ENCODE results near the gene ITPR1. TPM values are rescaled to one million over a fixed set of nuclear protein-coding genes. Genes with fewer than 3 reads are reported as not detected.

The ITPR1 gene
- total and polyA plus RNA-seq, 5 donors from 2014 or later, result 6.9 to 97.5 (median 9.5) TPM

DNA sequence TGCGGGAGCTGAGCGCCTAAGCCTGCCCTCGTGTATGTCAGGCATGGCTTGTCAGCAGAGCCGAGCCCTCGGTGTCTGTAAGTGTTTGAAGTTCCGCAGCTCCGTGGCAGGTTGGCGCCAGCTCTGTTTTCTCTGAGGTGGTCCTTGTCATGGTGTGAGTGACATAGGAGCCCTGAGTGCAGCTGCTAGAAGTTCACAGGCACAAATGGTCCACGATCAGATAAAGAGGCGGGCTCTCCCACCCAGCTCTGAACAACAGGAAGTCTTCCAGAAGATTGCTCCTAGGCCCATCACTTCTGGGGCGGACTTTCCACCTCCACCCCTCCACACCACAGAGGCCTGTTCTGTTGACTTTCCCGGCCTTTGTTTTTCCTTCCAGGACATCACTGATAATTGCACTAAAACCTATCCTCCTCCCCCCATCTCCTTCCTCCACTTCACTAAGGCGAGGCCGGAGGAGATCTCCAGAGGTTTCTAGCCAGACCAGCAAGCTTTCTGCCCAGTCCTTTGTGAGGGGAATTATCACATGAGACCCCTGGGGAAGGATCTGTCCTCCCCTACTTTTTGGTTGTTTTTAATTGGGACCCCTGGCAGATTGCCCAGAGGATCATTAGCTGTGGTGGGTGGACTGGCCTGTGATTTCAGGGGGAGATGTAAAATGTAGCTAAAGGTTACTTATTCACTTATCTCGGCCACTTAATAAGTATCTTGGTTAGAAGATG, 19.9 kb downstream of the ITPR1 start:
- no peaks in the 10 kb centered on the region for H3K27me3 Mint-ChIP-seq
- H3K27ac ChIP-seq (ENCODE audit: insufficient read depth, low read length, poor library complexity, severe bottlenecking), result no peak overlapping the region
- ATAC-seq (ENCODE audit: low read depth in 2 of 2) (no peak), DNase-seq (no peak)
- no peaks in the 10 kb centered on the region for H3K27me3 ChIP-seq (ENCODE audit: control insufficient read depth, insufficient read depth, low read length)
- H3K27ac Mint-ChIP-seq, result peak overlapping the region in 2 of 3 donors; percentile 42 to 61
- peaks cover 11% of the 10 kb centered on the region for H3K4me1 ChIP-seq (ENCODE audit: control insufficient read depth, insufficient read depth, low read length, poor library complexity, severe bottlenecking)
- no peak overlapping the region for H3K4me3 Mint-ChIP-seq
- H3K4me1 Mint-ChIP-seq, result peaks cover 5 to 38% (median 23%) of the 10 kb centered on the region in 4 donors
- no peaks in the 10 kb centered on the region for H3K36me3 ChIP-seq (ENCODE audit: control insufficient read depth, insufficient read depth, low read length)
- no peaks in the 10 kb centered on the region for H3K9me3 Mint-ChIP-seq
- no peaks in the 10 kb centered on the region for H3K9me3 ChIP-seq (ENCODE audit: control insufficient read depth in 2 of 2, low read length in 2 of 2)
- H3K4me3 ChIP-seq (ENCODE audit: low read depth, low read length), result no peak overlapping the region
- H3K36me3 Mint-ChIP-seq, result peaks cover 14% of the 10 kb centered on the region

DNA sequence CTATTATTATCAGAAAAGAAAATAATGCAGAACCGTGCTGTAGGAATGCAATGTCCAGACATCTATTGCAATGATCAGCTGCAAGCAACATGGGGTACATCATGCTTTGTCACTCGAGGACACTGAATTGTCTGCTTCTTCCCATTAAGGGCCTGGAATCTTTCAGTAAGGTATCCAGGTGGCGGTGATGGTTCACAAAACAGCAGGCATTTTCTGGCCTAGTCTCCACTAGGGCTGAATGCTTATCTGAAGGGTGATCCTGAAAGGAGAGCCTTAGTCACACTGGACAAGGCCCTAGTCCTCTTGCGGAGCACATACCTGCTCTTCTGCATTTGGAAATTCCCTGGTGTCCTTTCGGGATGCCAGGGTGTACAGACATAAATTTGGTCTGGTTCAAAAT, 21.2 kb downstream of the ITPR1 start:
- H3K9me3 ChIP-seq (ENCODE audit: control insufficient read depth in 2 of 2, low read length in 2 of 2), result no peaks in the 10 kb centered on the region
- no peaks in the 10 kb centered on the region for H3K36me3 ChIP-seq (ENCODE audit: control insufficient read depth, insufficient read depth, low read length)
- no peak for DNase-seq
- peaks cover 23% of the 10 kb centered on the region for H3K4me1 ChIP-seq (ENCODE audit: control insufficient read depth, insufficient read depth, low read length, poor library complexity, severe bottlenecking)
- H3K27me3 Mint-ChIP-seq, result no peaks in the 10 kb centered on the region
- peak overlapping the region in 1 of 3 donors; percentile 56 for H3K27ac Mint-ChIP-seq
- no peak for ATAC-seq (ENCODE audit: low read depth in 2 of 2)
- H3K27ac ChIP-seq (ENCODE audit: insufficient read depth, low read length, poor library complexity, severe bottlenecking), result no peak overlapping the region
- H3K4me1 Mint-ChIP-seq, result peaks cover 10 to 45% (median 31%) of the 10 kb centered on the region in 4 donors
- no peaks in the 10 kb centered on the region for H3K27me3 ChIP-seq (ENCODE audit: control insufficient read depth, insufficient read depth, low read length)
- no peaks in the 10 kb centered on the region for H3K9me3 Mint-ChIP-seq
- H3K4me3 ChIP-seq (ENCODE audit: low read depth, low read length), result no peak overlapping the region
- H3K4me3 Mint-ChIP-seq, result no peak overlapping the region
- H3K36me3 Mint-ChIP-seq, result peaks cover 9% of the 10 kb centered on the region

DNA sequence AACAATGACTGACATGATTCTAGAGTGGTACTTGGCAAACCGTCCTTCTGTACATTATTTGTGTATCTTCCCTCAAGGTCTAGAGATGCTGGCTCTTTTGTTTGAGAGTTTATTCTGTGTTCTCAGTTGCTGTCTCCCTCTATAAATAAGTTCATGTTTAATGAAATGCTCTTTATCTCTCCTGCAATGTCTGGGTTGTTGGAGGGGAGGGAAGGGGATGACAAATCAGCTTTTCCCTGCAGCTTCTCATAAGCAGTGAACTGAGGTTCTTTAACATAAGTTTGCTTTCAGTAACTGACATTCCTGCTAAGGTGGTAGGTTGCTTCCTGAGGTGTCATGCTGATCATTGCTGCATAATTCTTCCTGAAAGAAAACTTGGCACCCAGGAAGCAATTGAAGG, 21.8 kb downstream of the ITPR1 start:
- Mint-ChIP-seq H3K4me1 (peaks cover 10 to 48% (median 30%) of the 10 kb centered on the region in 4 donors), H3K4me3 (no peak overlapping the region), H3K27me3 (no peaks in the 10 kb centered on the region), H3K27ac (peak overlapping the region in 1 of 3 donors; percentile 52), H3K36me3 (peaks cover 6% of the 10 kb centered on the region), H3K9me3 (no peaks in the 10 kb centered on the region)
- peaks cover 26% of the 10 kb centered on the region for H3K4me1 ChIP-seq (ENCODE audit: control insufficient read depth, insufficient read depth, low read length, poor library complexity, severe bottlenecking)
- no peaks in the 10 kb centered on the region for H3K27me3 ChIP-seq (ENCODE audit: control insufficient read depth, insufficient read depth, low read length)
- no peaks in the 10 kb centered on the region for H3K9me3 ChIP-seq (ENCODE audit: control insufficient read depth in 2 of 2, low read length in 2 of 2)
- no peak overlapping the region for H3K4me3 ChIP-seq (ENCODE audit: low read depth, low read length)
- no peak overlapping the region for H3K27ac ChIP-seq (ENCODE audit: insufficient read depth, low read length, poor library complexity, severe bottlenecking)
- no peak for ATAC-seq (ENCODE audit: low read depth in 2 of 2)
- no peaks in the 10 kb centered on the region for H3K36me3 ChIP-seq (ENCODE audit: control insufficient read depth, insufficient read depth, low read length)
- DNase-seq, result no peak

DNA sequence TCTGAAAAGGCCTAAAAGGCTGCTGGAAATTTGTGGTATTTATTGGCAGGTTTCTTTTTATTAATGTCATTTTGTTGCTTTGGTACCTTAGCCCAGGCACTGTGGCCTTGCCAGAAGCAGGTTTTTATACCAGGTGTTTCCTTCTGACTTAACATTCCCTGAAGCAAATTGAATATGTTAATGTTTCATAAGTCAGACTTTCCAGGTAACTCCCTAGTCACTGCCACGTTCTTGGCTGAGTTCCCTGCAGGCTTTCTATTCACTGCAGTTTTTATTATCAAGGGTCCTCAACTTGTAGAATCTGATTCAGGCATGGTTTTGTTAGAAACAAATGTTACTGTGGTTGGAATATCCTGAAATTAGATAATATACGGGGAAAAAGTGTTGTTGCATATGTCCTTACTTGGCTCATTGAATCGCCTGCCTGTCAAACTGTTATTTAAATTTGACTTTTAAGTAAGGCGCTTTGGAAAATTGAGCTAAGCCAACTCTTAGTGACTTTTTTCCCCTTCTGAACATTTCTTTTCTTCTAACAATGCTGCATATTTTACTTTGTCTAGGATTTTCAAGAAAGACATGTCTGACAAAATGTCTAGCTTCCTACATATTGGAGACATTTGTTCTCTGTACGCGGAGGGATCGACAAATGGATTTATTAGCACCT, 22.9 kb downstream of the ITPR1 start:
- Histone ChIP-seq H3K36me3 (ENCODE audit: control insufficient read depth, insufficient read depth, low read length) (no peaks in the 10 kb centered on the region), H3K27me3 (ENCODE audit: control insufficient read depth, insufficient read depth, low read length) (no peaks in the 10 kb centered on the region), H3K4me3 (ENCODE audit: low read depth, low read length) (no peak overlapping the region), H3K4me1 (ENCODE audit: control insufficient read depth, insufficient read depth, low read length, poor library complexity, severe bottlenecking) (peaks cover 26% of the 10 kb centered on the region), H3K27ac (ENCODE audit: insufficient read depth, low read length, poor library complexity, severe bottlenecking) (no peak overlapping the region), H3K9me3 (ENCODE audit: control insufficient read depth in 2 of 2, low read length in 2 of 2) (no peaks in the 10 kb centered on the region)
- peaks cover 15 to 53% (median 30%) of the 10 kb centered on the region in 4 donors for H3K4me1 Mint-ChIP-seq
- H3K27ac Mint-ChIP-seq, result no peak overlapping the region
- no peak for ATAC-seq (ENCODE audit: low read depth in 2 of 2)
- H3K27me3 Mint-ChIP-seq, result no peaks in the 10 kb centered on the region
- no peaks in the 10 kb centered on the region for H3K36me3 Mint-ChIP-seq
- H3K4me3 Mint-ChIP-seq, result no peak overlapping the region
- H3K9me3 Mint-ChIP-seq, result no peaks in the 10 kb centered on the region
- no peak for DNase-seq

DNA sequence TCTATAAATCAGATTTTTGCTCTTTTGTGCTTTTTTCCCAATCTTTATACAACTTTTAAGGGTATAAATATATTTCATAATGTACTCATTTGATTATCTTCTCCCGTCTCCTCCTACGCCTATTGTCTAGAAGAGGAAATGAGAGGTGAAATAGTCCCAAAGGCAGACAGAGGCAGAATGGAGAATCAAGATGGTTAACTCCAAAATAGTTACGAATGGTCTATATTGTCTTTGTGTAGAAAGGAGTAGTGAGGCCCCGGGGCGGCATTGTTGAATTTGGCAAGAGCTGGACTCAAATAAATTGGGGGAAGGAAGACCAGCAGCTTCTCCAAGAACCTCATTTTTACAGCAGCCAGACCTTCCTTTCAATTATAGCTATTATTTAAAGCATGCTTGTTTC, 23.9 kb downstream of the ITPR1 start:
- peak overlapping the region; percentile 28 for H3K27ac ChIP-seq (ENCODE audit: insufficient read depth, low read length, poor library complexity, severe bottlenecking)
- no peaks in the 10 kb centered on the region for H3K27me3 ChIP-seq (ENCODE audit: control insufficient read depth, insufficient read depth, low read length)
- Mint-ChIP-seq H3K27ac (peak overlapping the region; percentile 38 to 98 (median 51)), H3K4me3 (peak overlapping the region in 1 of 4 donors; percentile 33), H3K4me1 (peaks cover 15 to 52% (median 28%) of the 10 kb centered on the region in 4 donors), H3K9me3 (no peaks in the 10 kb centered on the region), H3K27me3 (no peaks in the 10 kb centered on the region), H3K36me3 (no peaks in the 10 kb centered on the region)
- ATAC-seq (ENCODE audit: low read depth in 2 of 2), result no peak
- DNase-seq, result no peak
- H3K4me1 ChIP-seq (ENCODE audit: control insufficient read depth, insufficient read depth, low read length, poor library complexity, severe bottlenecking), result peaks cover 26% of the 10 kb centered on the region
- no peaks in the 10 kb centered on the region for H3K9me3 ChIP-seq (ENCODE audit: control insufficient read depth in 2 of 2, low read length in 2 of 2)
- H3K4me3 ChIP-seq (ENCODE audit: low read depth, low read length), result no peak overlapping the region
- peaks cover 4% of the 10 kb centered on the region for H3K36me3 ChIP-seq (ENCODE audit: control insufficient read depth, insufficient read depth, low read length)

DNA sequence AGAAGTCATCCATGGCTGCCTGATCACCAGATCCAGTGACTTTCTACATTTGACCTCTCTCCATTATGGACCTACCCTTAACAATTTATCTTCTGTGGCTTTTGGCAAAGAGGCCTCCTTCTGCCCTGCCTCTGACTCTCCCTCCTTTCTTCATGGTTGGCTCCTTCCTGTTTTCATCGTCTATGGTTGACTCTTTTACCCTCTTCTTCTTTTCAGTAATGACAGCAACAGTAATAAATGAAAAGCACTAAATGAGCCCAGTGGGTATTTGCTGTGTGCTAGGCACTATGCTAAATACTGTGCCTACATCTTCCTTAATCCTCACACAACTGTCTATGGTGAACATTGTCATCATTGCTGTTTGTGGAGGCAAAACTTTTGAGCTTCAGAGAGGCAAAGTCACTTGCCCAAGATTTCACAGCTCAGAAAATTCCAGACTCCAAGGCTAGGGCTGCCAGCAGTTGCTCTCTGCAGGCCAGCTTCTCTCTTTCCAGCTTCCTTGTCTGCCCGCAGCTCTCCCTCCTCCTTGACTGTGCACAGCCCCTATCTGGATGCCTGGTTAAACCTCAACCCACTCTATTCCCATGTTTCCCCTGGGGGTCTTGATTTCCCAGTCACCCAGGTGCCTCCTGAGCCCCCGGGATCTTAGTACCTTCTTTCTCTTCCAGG, 24.6 kb downstream of the ITPR1 start:
- H3K4me1 Mint-ChIP-seq, result peaks cover 15 to 49% (median 26%) of the 10 kb centered on the region in 4 donors
- H3K4me1 ChIP-seq (ENCODE audit: control insufficient read depth, insufficient read depth, low read length, poor library complexity, severe bottlenecking), result peaks cover 26% of the 10 kb centered on the region
- H3K27ac Mint-ChIP-seq, result peak overlapping the region; percentile 51 to 98 (median 66)
- DNase-seq (peak in 1 of 3 donors; percentile 34), ATAC-seq (ENCODE audit: low read depth in 2 of 2) (no peak)
- H3K9me3 Mint-ChIP-seq, result no peaks in the 10 kb centered on the region
- peak overlapping the region; percentile 49 for H3K4me3 ChIP-seq (ENCODE audit: low read depth, low read length)
- peaks cover 5% of the 10 kb centered on the region for H3K36me3 Mint-ChIP-seq
- H3K27me3 ChIP-seq (ENCODE audit: control insufficient read depth, insufficient read depth, low read length), result no peaks in the 10 kb centered on the region
- peaks cover 11% of the 10 kb centered on the region for H3K36me3 ChIP-seq (ENCODE audit: control insufficient read depth, insufficient read depth, low read length)
- H3K9me3 ChIP-seq (ENCODE audit: control insufficient read depth in 2 of 2, low read length in 2 of 2), result no peaks in the 10 kb centered on the region
- no peaks in the 10 kb centered on the region for H3K27me3 Mint-ChIP-seq
- peak overlapping the region; percentile 44 for H3K27ac ChIP-seq (ENCODE audit: insufficient read depth, low read length, poor library complexity, severe bottlenecking)
- peak overlapping the region; percentile 4 to 66 (median 8) for H3K4me3 Mint-ChIP-seq

DNA sequence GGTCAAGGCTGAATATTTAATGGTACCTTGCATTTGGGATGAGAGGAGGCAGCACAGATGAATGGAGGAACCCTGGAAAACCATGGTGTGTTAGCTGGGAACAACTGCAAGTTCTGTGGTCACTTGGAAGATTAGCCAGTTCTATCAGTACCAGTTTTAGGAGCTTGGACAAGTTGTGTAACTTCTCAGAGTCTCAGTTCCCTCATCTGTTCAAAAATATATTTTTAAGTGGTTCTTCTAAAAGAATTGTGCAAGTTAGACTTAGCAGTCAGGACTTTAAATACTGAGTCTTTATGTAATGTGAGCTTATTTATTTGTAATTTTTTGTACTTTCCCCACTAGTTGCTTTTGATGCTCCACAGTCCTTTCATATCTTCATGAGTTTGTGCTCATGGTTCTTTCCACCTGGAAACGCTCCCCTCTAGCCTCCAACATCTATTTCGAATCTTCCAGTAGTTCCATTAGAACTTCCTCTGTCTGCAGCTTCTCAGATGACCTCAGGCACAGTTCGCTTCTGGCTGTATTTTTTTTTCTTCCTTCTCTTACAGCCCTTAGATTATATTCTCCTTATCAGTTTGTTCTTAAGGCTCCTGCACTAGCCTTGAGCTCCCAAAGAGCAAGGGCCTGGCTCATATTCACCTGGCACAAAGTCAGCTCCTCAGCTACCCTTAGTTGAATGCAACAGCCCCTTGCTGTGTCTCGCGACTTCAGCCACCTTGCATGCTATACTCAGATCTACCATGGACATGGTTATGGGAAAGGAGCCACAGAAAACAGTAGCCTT, 27.1 kb downstream of the ITPR1 start:
- no peaks in the 10 kb centered on the region for H3K9me3 ChIP-seq (ENCODE audit: control insufficient read depth in 2 of 2, low read length in 2 of 2)
- H3K4me1 ChIP-seq (ENCODE audit: control insufficient read depth, insufficient read depth, low read length, poor library complexity, severe bottlenecking), result peaks cover 26% of the 10 kb centered on the region
- DNase-seq (no peak), ATAC-seq (ENCODE audit: low read depth in 2 of 2) (no peak)
- no peak overlapping the region for H3K27ac ChIP-seq (ENCODE audit: insufficient read depth, low read length, poor library complexity, severe bottlenecking)
- no peaks in the 10 kb centered on the region for H3K9me3 Mint-ChIP-seq
- H3K36me3 ChIP-seq (ENCODE audit: control insufficient read depth, insufficient read depth, low read length), result peaks cover 18% of the 10 kb centered on the region
- H3K4me3 ChIP-seq (ENCODE audit: low read depth, low read length), result no peak overlapping the region
- H3K36me3 Mint-ChIP-seq, result peaks cover 17% of the 10 kb centered on the region
- H3K4me3 Mint-ChIP-seq, result peak overlapping the region in 1 of 4 donors; percentile 18
- peaks cover 23 to 47% (median 30%) of the 10 kb centered on the region in 4 donors for H3K4me1 Mint-ChIP-seq
- no peaks in the 10 kb centered on the region for H3K27me3 Mint-ChIP-seq
- no peaks in the 10 kb centered on the region for H3K27me3 ChIP-seq (ENCODE audit: control insufficient read depth, insufficient read depth, low read length)
- peak overlapping the region in 2 of 3 donors; percentile 51 to 79 for H3K27ac Mint-ChIP-seq
